MM.1S (cell line): ENCODE data around the gene CTNNBL1.
"Not testable (repeated sequence)": the region's sequence is repeated elsewhere in the genome, so short reads cannot be mapped to it uniquely, and the experiment has no call there.

Experiments
- DNase-seq: peaks from one replicate; pipeline ENCODE4 v3.0.0-alpha.2; 2015
- H2AFZ ChIP-seq: fragments of 300-600 bp; sonication (generic); 2 replicates; pipeline ENCODE4 v1.6.0; 2016; ENCODE audit warnings: antibody characterized with exemption, low read length
- H3F3A ChIP-seq: fragments of 300-600 bp; sonication (generic); 2 replicates; pipeline ENCODE4 v1.6.1; 2016; ENCODE audit warnings: mild to moderate bottlenecking, antibody characterized with exemption, low read length, moderate library complexity, mixed read lengths; ENCODE audit not compliant: insufficient read depth
- H3K27ac ChIP-seq: fragments of 300-600 bp; sonication (generic); 2 replicates; pipeline ENCODE4 v1.5.1; 2016; ENCODE audit warnings: mild to moderate bottlenecking, low read length
- H3K27me3 ChIP-seq: fragments of 300-600 bp; sonication (generic); replicated peaks from 2 replicates; pipeline ENCODE4 v1.6.0; 2016; ENCODE audit warnings: low read length; ENCODE audit not compliant: insufficient read depth
- H3K36me3 ChIP-seq: fragments of 300-600 bp; sonication (generic); replicated peaks from 2 replicates; pipeline ENCODE4 v1.6.1; 2016; ENCODE audit warnings: mild to moderate bottlenecking, low read length, mixed read lengths; ENCODE audit not compliant: insufficient read depth
- H3K4me1 ChIP-seq: fragments of 300-600 bp; sonication (generic); 2 replicates; pipeline ENCODE4 v1.6.1; 2016; ENCODE audit warnings: low read length, mixed read lengths
- H3K4me2 ChIP-seq: fragments of 300-600 bp; sonication (generic); 2 replicates; pipeline ENCODE4 v1.6.0; 2016; ENCODE audit warnings: low read depth, low read length
- H3K4me3 ChIP-seq: fragments of 300-600 bp; sonication (generic); 2 replicates; pipeline ENCODE4 v1.5.1; 2016; ENCODE audit warnings: low read length, mixed read lengths
- H3K79me2 ChIP-seq: fragments of 300-600 bp; sonication (generic); 2 replicates; pipeline ENCODE4 v1.6.1; 2016; ENCODE audit warnings: mixed run types, low read length, mixed read lengths
- H3K9ac ChIP-seq: fragments of 300-600 bp; sonication (generic); 2 replicates; pipeline ENCODE4 v1.6.1; 2016; ENCODE audit warnings: low read length, mixed read lengths
- H3K9me2 ChIP-seq: fragments of 300-600 bp; sonication (generic); replicated peaks from 2 replicates; pipeline ENCODE4 v1.6.1; 2016; ENCODE audit warnings: mild to moderate bottlenecking, low read length, mixed read lengths; ENCODE audit not compliant: insufficient read depth
- H3K9me3 ChIP-seq: fragments of 300-600 bp; sonication (generic); replicated peaks from 2 replicates; pipeline ENCODE4 v1.6.1; 2016; ENCODE audit warnings: mild to moderate bottlenecking, low read length, mixed read lengths; ENCODE audit not compliant: insufficient read depth
- H4K20me1 ChIP-seq: fragments of 300-600 bp; sonication (generic); 2 replicates; pipeline ENCODE4 v1.6.1; 2016; ENCODE audit warnings: mild to moderate bottlenecking, low read length, moderate library complexity, mixed read lengths; ENCODE audit not compliant: insufficient read depth
- EZH2 ChIP-seq: fragments of 300-600 bp; sonication (generic); optimal IDR thresholded peaks from 2 replicates; pipeline ENCODE3; 2017; ENCODE audit warnings: low read depth, mild to moderate bottlenecking, antibody characterized with exemption, low read length, mixed read lengths
- EZH2phosphoT487 ChIP-seq: fragments of 300-600 bp; sonication (generic); IDR thresholded peaks from 2 replicates; pipeline ENCODE4 v1.6.1; 2018; ENCODE audit warnings: antibody characterized with exemption, low read length
- TF ChIP-seq, protein P1 (sequence below): fragments of 300-600 bp; sonication (generic); IDR thresholded peaks from 2 replicates; pipeline ENCODE4 v1.5.1; 2016; ENCODE audit warnings: antibody characterized with exemption, low read length, mixed read lengths

The CTNNBL1 gene

GRCh38 chr20:37852666-37853065, 158.8 kb downstream of the CTNNBL1 start:
- no peak for DNase-seq

GRCh38 chr20:37853823-37854375, 160.1 kb downstream of the CTNNBL1 start:
- no peaks in the 10 kb centered on the region for H3K9me3 ChIP-seq
- TF ChIP-seq, protein P1, sequence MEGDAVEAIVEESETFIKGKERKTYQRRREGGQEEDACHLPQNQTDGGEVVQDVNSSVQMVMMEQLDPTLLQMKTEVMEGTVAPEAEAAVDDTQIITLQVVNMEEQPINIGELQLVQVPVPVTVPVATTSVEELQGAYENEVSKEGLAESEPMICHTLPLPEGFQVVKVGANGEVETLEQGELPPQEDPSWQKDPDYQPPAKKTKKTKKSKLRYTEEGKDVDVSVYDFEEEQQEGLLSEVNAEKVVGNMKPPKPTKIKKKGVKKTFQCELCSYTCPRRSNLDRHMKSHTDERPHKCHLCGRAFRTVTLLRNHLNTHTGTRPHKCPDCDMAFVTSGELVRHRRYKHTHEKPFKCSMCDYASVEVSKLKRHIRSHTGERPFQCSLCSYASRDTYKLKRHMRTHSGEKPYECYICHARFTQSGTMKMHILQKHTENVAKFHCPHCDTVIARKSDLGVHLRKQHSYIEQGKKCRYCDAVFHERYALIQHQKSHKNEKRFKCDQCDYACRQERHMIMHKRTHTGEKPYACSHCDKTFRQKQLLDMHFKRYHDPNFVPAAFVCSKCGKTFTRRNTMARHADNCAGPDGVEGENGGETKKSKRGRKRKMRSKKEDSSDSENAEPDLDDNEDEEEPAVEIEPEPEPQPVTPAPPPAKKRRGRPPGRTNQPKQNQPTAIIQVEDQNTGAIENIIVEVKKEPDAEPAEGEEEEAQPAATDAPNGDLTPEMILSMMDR = no peak
- TF ChIP-seq EZH2phosphoT487 (no peak), EZH2 (no peak)
- H3F3A ChIP-seq = 0 out of 2 replicates have a peak, but pooled peaks cover 2% of the 10 kb centered on the region
- no peak overlapping the region for H2AFZ ChIP-seq
- H3K36me3 ChIP-seq = no peaks in the 10 kb centered on the region
- H3K4me2 ChIP-seq = no peak overlapping the region
- H3K27me3 ChIP-seq = no peaks in the 10 kb centered on the region
- no peak overlapping the region for H3K9ac ChIP-seq
- H4K20me1 ChIP-seq = no peaks in the 10 kb centered on the region
- H3K4me1 ChIP-seq = peaks cover 9% of the 10 kb centered on the region
- H3K79me2 ChIP-seq = no peaks in the 10 kb centered on the region
- no peak overlapping the region for H3K27ac ChIP-seq
- H3K4me3 ChIP-seq = no peak overlapping the region
- no peak for DNase-seq
- no peaks in the 10 kb centered on the region for H3K9me2 ChIP-seq

More at GRCh38 chr20:37852666-37853065, 158.8 kb downstream of the CTNNBL1 start:
- Histone ChIP-seq H3K27ac (no peak overlapping the region), H3K79me2 (no peaks in the 10 kb centered on the region), H3K9me2 (no peaks in the 10 kb centered on the region), H4K20me1 (no peaks in the 10 kb centered on the region), H3K9me3 (no peaks in the 10 kb centered on the region), H3F3A (0 out of 2 replicates have a peak, but pooled peaks cover 2% of the 10 kb centered on the region), H2AFZ (no peak overlapping the region), H3K9ac (no peak overlapping the region), H3K27me3 (no peaks in the 10 kb centered on the region), H3K36me3 (no peaks in the 10 kb centered on the region), H3K4me3 (no peak overlapping the region), H3K4me2 (no peak overlapping the region), H3K4me1 (peaks cover 9% of the 10 kb centered on the region)
- TF ChIP-seq, protein P1 = no peak
- TF ChIP-seq EZH2 (no peak), EZH2phosphoT487 (no peak)

GRCh38 chr20:37856034-37856433, 162.2 kb downstream of the CTNNBL1 start:
- not testable (repeated sequence) for H2AFZ ChIP-seq, H3F3A ChIP-seq, H4K20me1 ChIP-seq, H3K79me2 ChIP-seq, H3K4me3 ChIP-seq, H3K27me3 ChIP-seq, H3K4me2 ChIP-seq, H3K36me3 ChIP-seq, H3K9me2 ChIP-seq, H3K27ac ChIP-seq, H3K9me3 ChIP-seq, DNase-seq, H3K9ac ChIP-seq, H3K4me1 ChIP-seq

- no peaks in the 10 kb centered on the region for H3K79me2 ChIP-seq
- TF ChIP-seq, protein P1 = no peak
- TF ChIP-seq EZH2 (no peak), EZH2phosphoT487 (no peak)
- H3K4me2 ChIP-seq = no peak overlapping the region
- H3K4me3 ChIP-seq = no peak overlapping the region
- H4K20me1 ChIP-seq = no peaks in the 10 kb centered on the region
- no peaks in the 10 kb centered on the region for H3K9me2 ChIP-seq
- H3K9ac ChIP-seq = no peak overlapping the region
- DNase-seq = no peak
- peaks cover 9% of the 10 kb centered on the region for H3K4me1 ChIP-seq
- no peaks in the 10 kb centered on the region for H3K27me3 ChIP-seq
- H3F3A ChIP-seq = 0 out of 2 replicates have a peak, but pooled peaks cover 2% of the 10 kb centered on the region
- H3K36me3 ChIP-seq = no peaks in the 10 kb centered on the region
- no peak overlapping the region for H2AFZ ChIP-seq
- H3K27ac ChIP-seq = no peak overlapping the region
- no peaks in the 10 kb centered on the region for H3K9me3 ChIP-seq
Observed at GRCh38 chr20:37856932-37857660, 163.3 kb downstream of the CTNNBL1 start.
